Thyroid gland (tissue), 4 donors: Measurements from ENCODE around the gene PRPF6.

Source experiments
- CTCF ChIP-seq, 6 experiments: fragments of 200-600 bp in 3 of 6; fragments of 450-650 bp in 3 of 6; sonication (generic) in 3 of 6; IDR thresholded peaks; one replicate each; pipeline ENCODE4 v1.5.1; 2016 to 2019; ENCODE audit warnings: antibody characterized with exemption in 6 of 6, mild to moderate bottlenecking in 2 of 6, inconsistent platforms in 1 of 6, moderate library complexity in 1 of 6
- POLR2A ChIP-seq, 2 donors: fragments of 450-650 bp; IDR thresholded peaks; one replicate each; pipeline ENCODE4 v1.6.1; 2017; ENCODE audit warnings: antibody characterized with exemption in 2 of 2, mild to moderate bottlenecking in 2 of 2, moderate library complexity in 1 of 2

- TF ChIP-seq CTCF (IDR thresholded peaks at IDR 0.05) (no peak), POLR2A (IDR thresholded peaks at IDR 0.05) (no peak)
Measured at GRCh38 chr20:63973160-63973479, 7.8 kb upstream of the PRPF6 start.
